ENCODE data around the gene SDK2.
A peak's percentile ranks its signal among the peaks of the same experiment; 100 is the strongest.

Gene SDK2

GRCh38 chr17:73437826-73438225 lies 206.4 kb downstream of the SDK2 start:
- no peak for DNase-seq

GRCh38 chr17:73436954-73437353 lies 207.3 kb downstream of the SDK2 start:
- peak; percentile 86 for DNase-seq

- no peak for DNase-seq
Measured at GRCh38 chr17:73435412-73435811, 208.8 kb downstream of the SDK2 start.

GRCh38 chr17:73434154-73434553 lies 210.1 kb downstream of the SDK2 start:
- DNase-seq: no peak

- DNase-seq: no peak
Measured at GRCh38 chr17:73433501-73433900, 210.7 kb downstream of the SDK2 start.

- DNase-seq: no peak
Measured at GRCh38 chr17:73432624-73433190, 211.5 kb downstream of the SDK2 start.

GRCh38 chr17:73431401-73432205 lies 212.6 kb downstream of the SDK2 start:
- DNase-seq: no peak

- DNase-seq: peak; percentile 9
Measured at GRCh38 chr17:73430848-73431247, 213.4 kb downstream of the SDK2 start.

- no peak for DNase-seq
Measured at GRCh38 chr17:73430165-73430680, 214.0 kb downstream of the SDK2 start.

- DNase-seq: peak; percentile 67
Measured at GRCh38 chr17:73429440-73430164, 214.6 kb downstream of the SDK2 start.

- no peak for DNase-seq
Measured at GRCh38 chr17:73427198-73427597, 217.0 kb downstream of the SDK2 start.

- no peak for DNase-seq
Measured at GRCh38 chr17:73424571-73424970, 219.7 kb downstream of the SDK2 start.

GRCh38 chr17:73423806-73424205 lies 220.4 kb downstream of the SDK2 start:
- no peak for DNase-seq

- no peak for DNase-seq
Measured at GRCh38 chr17:73423159-73423715, 221.0 kb downstream of the SDK2 start.

GRCh38 chr17:73422121-73422520 lies 222.1 kb downstream of the SDK2 start:
- no peak for DNase-seq

- DNase-seq: peak; percentile 22
Measured at GRCh38 chr17:73420897-73421296, 223.3 kb downstream of the SDK2 start.

- DNase-seq: no peak
Measured at GRCh38 chr17:73419881-73420280, 224.4 kb downstream of the SDK2 start.

- no peak for DNase-seq
Measured at GRCh38 chr17:73419051-73419450, 225.2 kb downstream of the SDK2 start.

- no peak for DNase-seq
Measured at GRCh38 chr17:73415782-73416181, 228.5 kb downstream of the SDK2 start.

GRCh38 chr17:73414171-73414955 lies 229.9 kb downstream of the SDK2 start:
- no peak for DNase-seq

GRCh38 chr17:73412914-73413313 lies 231.3 kb downstream of the SDK2 start:
- no peak for DNase-seq

GRCh38 chr17:73411313-73411747 lies 232.9 kb downstream of the SDK2 start:
- no peak for DNase-seq

All from fibroblast of skin of right biceps (primary cell).